SU-DHL-6 (cell line): ENCODE results near the gene MYLK.
A peak's percentile ranks its signal among the peaks of the same experiment; 100 is the strongest.

Source experiments
- H2AFZ ChIP-seq: fragments of 200-600 bp; sonication (generic); 2 replicates; pipeline ENCODE4 v1.6.1; 2014; ENCODE audit warnings: low read depth, mild to moderate bottlenecking, moderate library complexity, mixed read lengths, antibody characterized with exemption, low read length; ENCODE audit not compliant: severe bottlenecking
- H3F3A ChIP-seq: fragments of 200-600 bp; shearing (Covaris generic); 2 replicates; pipeline ENCODE4 v1.6.0; 2016; ENCODE audit warnings: antibody characterized with exemption, mild to moderate bottlenecking; ENCODE audit not compliant: insufficient read depth
- H3K27ac ChIP-seq: fragments of 200-600 bp; sonication (generic); 2 replicates; pipeline ENCODE4 v1.5.1; 2016; ENCODE audit warnings: low read depth, mild to moderate bottlenecking, low read length, moderate library complexity, mixed read lengths
- H3K27me3 ChIP-seq: fragments of 200-600 bp; sonication (generic), shearing (Covaris generic); 2 replicates; pipeline ENCODE4 v1.6.0; 2014; ENCODE audit warnings: mild to moderate bottlenecking, low read length
- H3K36me3 ChIP-seq: fragments of 200-600 bp; sonication (generic); 2 replicates; pipeline ENCODE4 v1.6.1; 2014; ENCODE audit warnings: mild to moderate bottlenecking, low read length, mixed read lengths
- H3K4me2 ChIP-seq: fragments of 300-600, 200-600 bp; shearing (Covaris generic), sonication (generic); 2 replicates; pipeline ENCODE4 v1.6.0; 2014; ENCODE audit warnings: low read length, low read depth, mild to moderate bottlenecking; ENCODE audit not compliant: poor library complexity, severe bottlenecking
- H3K4me3 ChIP-seq: fragments of 200-600 bp; sonication (generic); 2 replicates; pipeline ENCODE4 v1.5.1; 2014; ENCODE audit warnings: antibody characterized with exemption, low read length, mild to moderate bottlenecking, mixed read lengths; ENCODE audit not compliant: insufficient read depth, poor library complexity, severe bottlenecking
- H3K79me2 ChIP-seq: fragments of 200-600 bp; sonication (generic); 2 replicates; pipeline ENCODE4 v1.6.1; 2014; ENCODE audit warnings: mild to moderate bottlenecking, low read length, moderate library complexity; ENCODE audit not compliant: insufficient read depth
- H3K9ac ChIP-seq: fragments of 200-600 bp; sonication (generic); 2 replicates; pipeline ENCODE4 v1.7.0; 2014; ENCODE audit warnings: mild to moderate bottlenecking, low read length
- H3K9me2 ChIP-seq: fragments of 200-600 bp; sonication (generic); replicated peaks from 2 replicates; pipeline ENCODE4 v1.6.1; 2014; ENCODE audit warnings: low read length; ENCODE audit not compliant: insufficient read depth
- H3K9me3 ChIP-seq: fragments of 200-600 bp; sonication (generic); 2 replicates; pipeline ENCODE4 v1.6.1; 2014; ENCODE audit warnings: low read length, mixed read lengths; ENCODE audit not compliant: insufficient read depth
- H4K20me1 ChIP-seq: fragments of 200-600 bp; sonication (generic); 2 replicates; pipeline ENCODE4 v1.6.1; 2014; ENCODE audit warnings: low read depth, mild to moderate bottlenecking, antibody characterized with exemption, low read length, moderate library complexity, mixed read lengths
- CTCF ChIP-seq: fragments of 200-600 bp; sonication (generic); IDR thresholded peaks from one replicate; pipeline ENCODE4 v1.5.1; 2017; ENCODE audit warnings: antibody characterized with exemption, mild to moderate bottlenecking, low read length, moderate library complexity; ENCODE audit not compliant: insufficient read depth, poor library complexity, severe bottlenecking
- EZH2phosphoT487 ChIP-seq: fragments of 200-600 bp; sonication (generic), shearing (Covaris generic); conservative IDR thresholded peaks from 2 replicates; pipeline ENCODE4 v1.6.1; 2018; ENCODE audit warnings: mild to moderate bottlenecking, antibody characterized with exemption, low read length, moderate library complexity, mixed read lengths

MYLK gene

GRCh38 chr3:123584988-123585937 lies 298.9 kb downstream of the MYLK start, which contains the start of gene HACD2:
TSS of gene HACD2 (minus strand) at chr3:123585053. CDS start at chr3:123585027, 26 bp downstream.
- TF ChIP-seq EZH2phosphoT487 (no peak), CTCF (no peak)
- H3K9me3 ChIP-seq, result no peaks in the 10 kb centered on the region; the same call in 1 of the 2 replicates
- H3K9me2 ChIP-seq, result no peaks in the 10 kb centered on the region
- H3K27me3 ChIP-seq, result no peaks in the 10 kb centered on the region
- H4K20me1 ChIP-seq, result no peaks in the 10 kb centered on the region
- H3F3A ChIP-seq, result peaks cover 7% of the 10 kb centered on the region
- H3K27ac ChIP-seq, result peak within 1 kb of the TSS; percentile 34
- no peaks in the 10 kb centered on the region for H3K79me2 ChIP-seq
- peak within 1 kb of the TSS; percentile 69 for H3K9ac ChIP-seq
- H3K36me3 ChIP-seq, result 0 out of 2 replicates have a peak, but pooled peaks cover 3% of the 10 kb centered on the region
- peak within 1 kb of the TSS; percentile 99 for H2AFZ ChIP-seq
- H3K4me2 ChIP-seq, result peak within 1 kb of the TSS; percentile 68
- H3K4me3 ChIP-seq, result peak within 1 kb of the TSS; percentile 60

GRCh38 chr3:123584284-123584987 lies 299.7 kb downstream of the MYLK start:
- Histone ChIP-seq H3K9ac (peak overlapping the region; percentile 69), H2AFZ (peak overlapping the region; percentile 99), H3F3A (peaks cover 7% of the 10 kb centered on the region), H3K9me2 (no peaks in the 10 kb centered on the region), H3K4me2 (peak overlapping the region; percentile 68), H4K20me1 (no peaks in the 10 kb centered on the region), H3K36me3 (0 out of 2 replicates have a peak, but pooled peaks cover 1% of the 10 kb centered on the region), H3K79me2 (no peaks in the 10 kb centered on the region), H3K4me3 (peak overlapping the region; percentile 60), H3K27ac (no peak overlapping the region), H3K27me3 (no peaks in the 10 kb centered on the region), H3K9me3 (no peaks in the 10 kb centered on the region)
- TF ChIP-seq EZH2phosphoT487, result 0 out of 2 replicates have a peak, but pooled peaks have one; percentile 27
- TF ChIP-seq CTCF, result no peak

GRCh38 chr3:123583561-123583960 lies 300.6 kb downstream of the MYLK start:
- Histone ChIP-seq H3K9me2 (no peaks in the 10 kb centered on the region), H2AFZ (no peak overlapping the region), H4K20me1 (no peaks in the 10 kb centered on the region), H3K9ac (peak overlapping the region; percentile 69; the same call in 1 of the 2 replicates), H3K9me3 (no peaks in the 10 kb centered on the region), H3F3A (peaks cover 7% of the 10 kb centered on the region), H3K4me2 (peak overlapping the region; percentile 68), H3K79me2 (no peaks in the 10 kb centered on the region), H3K27ac (no peak overlapping the region), H3K36me3 (no peaks in the 10 kb centered on the region), H3K4me3 (no peak overlapping the region), H3K27me3 (no peaks in the 10 kb centered on the region)
- TF ChIP-seq EZH2phosphoT487 (no peak), CTCF (no peak)
